B cell (primary cell): Measurements from ENCODE around the gene KRTAP24-1. TPM values are rescaled to one million over a fixed set of nuclear protein-coding genes. Genes with fewer than 3 reads are reported as not detected.

Experiments used
- ATAC-seq: fragments of 200-7000 bp; cut with Tn5 transposase; one replicate; pipeline ENCODE4 v1.10.0; 2021; ENCODE audit warnings: low read depth, mild to moderate bottlenecking, moderate number of reproducible peaks, moderate library complexity
- CTCF ChIA-PET: fragments of 350-600 bp; sonication (Branson Sonifier 250); formaldehyde crosslinking; loops from one replicate; lab custom pipeline; 2021; ENCODE audit warnings: antibody characterized with exemption, inconsistent platforms; lab: Charles Lee
- POLR2A ChIA-PET: fragments of 350-600 bp; sonication (Branson Sonifier 250); formaldehyde crosslinking; loops from one replicate; lab custom pipeline; 2021; ENCODE audit warnings: antibody characterized with exemption; lab: Charles Lee
- DNase-seq: peaks from one replicate; pipeline ENCODE4 v3.0.0; 2013
- H2AFZ ChIP-seq: 2 replicates; pipeline ENCODE4 v1.6.1; 2012; ENCODE audit warnings: mild to moderate bottlenecking, low read depth, low read length; ENCODE audit not compliant: insufficient read depth, poor library complexity, severe bottlenecking
- H3K27ac ChIP-seq, 2 donors: 1 replicate in 1 of 2; 2 replicates in 1 of 2; pipeline ENCODE4 v1.5.1; 2012 to 2013; ENCODE audit warnings: low read length in 2 of 2, mild to moderate bottlenecking in 2 of 2, moderate library complexity in 1 of 2
- H3K27me3 ChIP-seq, 4 experiments: fragments of 200-600 bp in 1 of 4; sonication (generic) in 1 of 4; replicated peaks in 1 of 4; 1 replicate in 2 of 4; 2 replicates in 2 of 4; pipeline versions ENCODE4 v1.6.1 to v1.7.0; 2013 to 2016; ENCODE audit warnings: low read length in 3 of 4, mild to moderate bottlenecking in 2 of 4, mixed read lengths in 1 of 4, moderate library complexity in 1 of 4; ENCODE audit not compliant: insufficient read depth in 4 of 4, control insufficient read depth in 3 of 4; ENCODE audit errors: control extremely low read depth in 1 of 4
- H3K36me3 ChIP-seq, 2 experiments: replicated peaks in 1 of 2; 1 replicate in 1 of 2; 2 replicates in 1 of 2; pipeline versions ENCODE4 v1.6.1 to v1.7.1; 2013; ENCODE audit warnings: low read length in 1 of 2; ENCODE audit not compliant: insufficient read depth in 2 of 2, control insufficient read depth in 1 of 2; ENCODE audit errors: control extremely low read depth in 1 of 2, extremely low read depth in 1 of 2
- H3K4me1 ChIP-seq, 2 donors: fragments of 200-600 bp in 1 of 2; sonication (generic) in 1 of 2; 1 replicate in 1 of 2; 2 replicates in 1 of 2; pipeline versions ENCODE4 v1.5.1 to v1.6.1; 2013 to 2017; ENCODE audit warnings: low read length in 2 of 2; ENCODE audit not compliant: control insufficient read depth in 2 of 2, insufficient read depth in 2 of 2
- H3K4me2 ChIP-seq: replicated peaks from 2 replicates; pipeline ENCODE3; 2012; ENCODE audit warnings: mild to moderate bottlenecking, low read depth, low read length; ENCODE audit not compliant: poor library complexity, severe bottlenecking
- H3K4me3 ChIP-seq, 5 experiments: fragments of 200-600 bp in 1 of 5; sonication (generic) in 1 of 5; 1 replicate in 3 of 5; 2 replicates in 2 of 5; pipeline versions ENCODE4 v1.5.1 to v1.7.0; 2011 to 2016; ENCODE audit warnings: low read length in 4 of 5, mild to moderate bottlenecking in 4 of 5, low read depth in 2 of 5, control low read depth in 1 of 5, moderate library complexity in 1 of 5; ENCODE audit not compliant: insufficient read depth in 1 of 5; ENCODE audit errors: control extremely low read depth in 1 of 5, extremely low read depth in 1 of 5
- H3K79me2 ChIP-seq: fragments of 200-600 bp; sonication (generic); one replicate; pipeline ENCODE4 v1.6.0; 2016; ENCODE audit warnings: low read length; ENCODE audit not compliant: control insufficient read depth, insufficient read depth
- H3K9ac ChIP-seq: fragments of 200-600 bp; sonication (generic); 2 replicates; pipeline ENCODE4 v1.6.1; 2017; ENCODE audit warnings: mild to moderate bottlenecking, low read length, moderate library complexity
- H3K9me3 ChIP-seq, 3 donors: one replicate each; pipeline versions ENCODE4 v1.6.1 to v1.7.1; 2013; ENCODE audit warnings: low read length in 2 of 3; ENCODE audit not compliant: control insufficient read depth in 2 of 3, insufficient read depth in 1 of 3; ENCODE audit errors: control extremely low read depth in 1 of 3
- H4K20me1 ChIP-seq: 2 replicates; pipeline ENCODE4 v1.6.0; 2012; ENCODE audit warnings: mild to moderate bottlenecking, low read length; ENCODE audit not compliant: insufficient read depth, control insufficient read depth, poor library complexity, severe bottlenecking
- H3K27ac Mint-ChIP-seq: one replicate; pipeline ENCODE4 v1.8.0; 2021; ENCODE audit warnings: mixed read lengths
- H3K27me3 Mint-ChIP-seq: one replicate; pipeline ENCODE4 v1.8.0; 2021; ENCODE audit warnings: mixed read lengths
- H3K4me1 Mint-ChIP-seq: one replicate; pipeline ENCODE4 v1.8.0; 2021; ENCODE audit warnings: mixed read lengths
- H3K4me3 Mint-ChIP-seq: one replicate; pipeline ENCODE4 v1.8.0; 2021; ENCODE audit warnings: mixed read lengths
- H3K9me3 Mint-ChIP-seq: one replicate; pipeline ENCODE4 v1.8.0; 2022; ENCODE audit warnings: mixed read lengths; ENCODE audit not compliant: insufficient read depth
- CTCF ChIP-seq: fragments of 200-600 bp; IDR thresholded peaks from one replicate; pipeline ENCODE4 v1.8.0; 2022; ENCODE audit warnings: antibody characterized with exemption, mild to moderate bottlenecking
- EZH2 ChIP-seq: IDR thresholded peaks from 2 replicates; pipeline ENCODE4 v1.6.1; 2012; ENCODE audit warnings: borderline replicate concordance, low read depth, mild to moderate bottlenecking, moderate library complexity, low read length; ENCODE audit not compliant: insufficient read depth, poor library complexity, severe bottlenecking
- intact Hi-C: fragments of 100-400 bp; cut with micrococcal nuclease; formaldehyde crosslinking; loops from one replicate; pipeline ENCODE4 v1.10.0; 2022
- polyA plus RNA-seq: library from polyadenylated mRNA; depleted of rRNA; stranded (reverse); fragments of >200 nt; gene quantifications from 2 replicates; pipeline ENCODE4 v1.2.3, GENCODE V29; 2012
- total RNA-seq, 2 donors: library from RNA; stranded (reverse); fragments of 120-200 nt in 1 of 2; gene quantifications; 1 replicate in 1 of 2; 2 replicates in 1 of 2; pipeline versions ENCODE4 v1.2.3 to v1.2.4, GENCODE V29; 2013 to 2022

The KRTAP24-1 gene
- total and polyA plus RNA-seq, 2 donors (not counting 1 experiment from before 2014, with no cell fraction given): not detected

GRCh38 chr21:30245061-30245460 lies 37.7 kb downstream of the KRTAP24-1 start:
- H4K20me1 ChIP-seq: no peaks in the 10 kb centered on the region
- H3K9me3 ChIP-seq: no peaks in the 10 kb centered on the region
- H3K27ac ChIP-seq: no peak overlapping the region
- no peak for DNase-seq
- no peaks in the 10 kb centered on the region for H3K79me2 ChIP-seq
- intact Hi-C loops: no loop called here
- ATAC-seq: no peak
- Mint-ChIP-seq H3K27ac (no peak overlapping the region), H3K4me3 (no peak overlapping the region), H3K9me3 (peaks cover 5% of the 10 kb centered on the region), H3K27me3 (no peaks in the 10 kb centered on the region), H3K4me1 (no peaks in the 10 kb centered on the region)
- H2AFZ ChIP-seq: no peak overlapping the region
- no peaks in the 10 kb centered on the region for H3K27me3 ChIP-seq
- H3K4me2 ChIP-seq: no peak overlapping the region
- no peak overlapping the region for H3K9ac ChIP-seq
- TF ChIP-seq CTCF: no peak
- no peak for TF ChIP-seq EZH2
- H3K4me3 ChIP-seq: no peak overlapping the region
- POLR2A ChIA-PET: no interaction called here
- no peaks in the 10 kb centered on the region for H3K4me1 ChIP-seq
- no peaks in the 10 kb centered on the region for H3K36me3 ChIP-seq
- CTCF ChIA-PET: no interaction called here

GRCh38 chr21:30243691-30244090 lies 39.1 kb downstream of the KRTAP24-1 start:
- H3K27ac ChIP-seq: no peak overlapping the region
- Mint-ChIP-seq H3K4me1 (no peaks in the 10 kb centered on the region), H3K9me3 (peaks cover 3% of the 10 kb centered on the region), H3K4me3 (no peak overlapping the region), H3K27ac (no peak overlapping the region), H3K27me3 (no peaks in the 10 kb centered on the region)
- H2AFZ ChIP-seq: no peak overlapping the region
- H3K36me3 ChIP-seq: no peaks in the 10 kb centered on the region
- H3K4me3 ChIP-seq: no peak overlapping the region
- H3K4me1 ChIP-seq: no peaks in the 10 kb centered on the region
- DNase-seq (no peak), ATAC-seq (no peak)
- H4K20me1 ChIP-seq: no peaks in the 10 kb centered on the region
- POLR2A ChIA-PET: no interaction called here
- no peak overlapping the region for H3K9ac ChIP-seq
- TF ChIP-seq EZH2 (no peak), CTCF (no peak)
- no peaks in the 10 kb centered on the region for H3K79me2 ChIP-seq
- no peaks in the 10 kb centered on the region for H3K9me3 ChIP-seq
- no peaks in the 10 kb centered on the region for H3K27me3 ChIP-seq
- CTCF ChIA-PET: no interaction called here
- intact Hi-C loops: no loop called here
- no peak overlapping the region for H3K4me2 ChIP-seq
